HepG2 (cell line): ENCODE measurements around the gene CPNE5.

ENCODE experiments used
- BRF2 ChIP-seq: sonication (generic); formaldehyde crosslinking; IDR thresholded peaks from 2 replicates; pipeline ENCODE4 v1.8.1; 2022; ENCODE audit warnings: mild to moderate bottlenecking, missing genetic modification reagents
- EP300 ChIP-seq, 3 experiments: sonication (generic) in 1 of 3; formaldehyde crosslinking in 1 of 3; IDR thresholded peaks; 2 replicates each; pipeline versions ENCODE4 v1.5.1 to v1.6.1; 2011 to 2020; ENCODE audit warnings: low read depth in 2 of 3, low read length in 2 of 3, borderline replicate concordance in 1 of 3, improper control_type of control experiment in 1 of 3, mild to moderate bottlenecking in 1 of 3, missing genetic modification reagents in 1 of 3, moderate library complexity in 1 of 3
- HOXA7 ChIP-seq: sonication (generic); formaldehyde crosslinking; IDR thresholded peaks from 2 replicates; pipeline ENCODE4 v1.8.1; 2022; ENCODE audit warnings: mild to moderate bottlenecking, missing genetic modification reagents, moderate library complexity
- NBN ChIP-seq: fragments of 450-650 bp; conservative IDR thresholded peaks from 2 replicates; pipeline ENCODE4 v1.6.1; 2017
- POLR2A ChIP-seq, 2 experiments: IDR thresholded peaks; 2 replicates each; pipeline ENCODE4 v1.6.1; 2011; ENCODE audit warnings: low read depth in 2 of 2, low read length in 2 of 2, mild to moderate bottlenecking in 1 of 2, moderate library complexity in 1 of 2; ENCODE audit not compliant: insufficient read depth in 1 of 2
- ZFP1 ChIP-seq: IDR thresholded peaks from 2 replicates; pipeline ENCODE4 v1.6.1; 2016
- ZNF143 ChIP-seq: sonication (generic); formaldehyde crosslinking; IDR thresholded peaks from 2 replicates; pipeline ENCODE4 v1.4.0; 2020; ENCODE audit warnings: missing genetic modification reagents
- ZNF747 ChIP-seq: sonication (generic); formaldehyde crosslinking; IDR thresholded peaks from 2 replicates; pipeline ENCODE4 v1.8.1; 2023; ENCODE audit warnings: missing genetic modification reagents, mild to moderate bottlenecking, borderline replicate concordance
- TF ChIP-seq, protein P1 (sequence below): sonication (generic); formaldehyde crosslinking; IDR thresholded peaks from 2 replicates; pipeline ENCODE4 v1.9.0; 2021; ENCODE audit warnings: missing genetic modification reagents, borderline replicate concordance

DNA sequence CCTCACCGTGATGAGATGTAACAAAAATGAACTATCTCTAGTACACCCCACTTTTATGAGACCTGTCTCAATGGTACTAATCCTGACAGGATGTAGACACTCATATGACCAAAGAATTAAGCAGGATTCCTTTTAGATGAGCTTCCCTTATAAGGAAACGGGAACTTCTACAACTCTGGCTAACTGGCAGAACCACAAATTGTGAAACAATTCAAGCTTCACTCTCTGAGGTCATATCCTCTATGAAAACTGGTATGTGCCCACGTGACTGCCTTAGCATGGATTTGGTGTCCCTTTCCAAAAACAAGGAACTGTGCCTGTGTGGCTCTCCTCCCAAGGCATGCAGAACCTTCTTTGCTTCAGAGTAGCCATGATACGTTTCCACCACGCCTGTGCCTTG lies 14.1 kb upstream of the CPNE5 start:
- TF ChIP-seq ZNF143 (CRISPR knock-in tag) (no peak), ZNF747 (CRISPR knock-in tag) (no peak), BRF2 (CRISPR knock-in tag) (no peak), NBN (no peak), ZFP1 (CRISPR knock-in tag) (no peak), HOXA7 (CRISPR knock-in tag) (no peak), POLR2A (IDR thresholded peaks at IDR 0.05; ENCODE audit: insufficient read depth in 1 of 2, low read depth in 2 of 2, low read length in 2 of 2) (no peak), EP300 (IDR thresholded peaks at IDR 0.05; ENCODE audit: low read depth in 2 of 2, low read length in 2 of 2) (no peak), EP300 (CRISPR knock-in tag; IDR thresholded peaks at IDR 0.05; ENCODE audit: borderline replicate concordance) (no peak)
- TF ChIP-seq, protein P1, sequence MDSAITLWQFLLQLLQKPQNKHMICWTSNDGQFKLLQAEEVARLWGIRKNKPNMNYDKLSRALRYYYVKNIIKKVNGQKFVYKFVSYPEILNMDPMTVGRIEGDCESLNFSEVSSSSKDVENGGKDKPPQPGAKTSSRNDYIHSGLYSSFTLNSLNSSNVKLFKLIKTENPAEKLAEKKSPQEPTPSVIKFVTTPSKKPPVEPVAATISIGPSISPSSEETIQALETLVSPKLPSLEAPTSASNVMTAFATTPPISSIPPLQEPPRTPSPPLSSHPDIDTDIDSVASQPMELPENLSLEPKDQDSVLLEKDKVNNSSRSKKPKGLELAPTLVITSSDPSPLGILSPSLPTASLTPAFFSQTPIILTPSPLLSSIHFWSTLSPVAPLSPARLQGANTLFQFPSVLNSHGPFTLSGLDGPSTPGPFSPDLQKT (CRISPR knock-in tag), result no peak
